Measurements from ENCODE around the gene MRPS21. TPM values are rescaled to one million over a fixed set of nuclear protein-coding genes. Genes with fewer than 3 reads are reported as not detected.

MRPS21 gene
- total RNA-seq (2014; rRNA removed; shearing (Covaris generic)): 77.0 and 92.7 TPM in 2 replicates

- DNase-seq (ENCODE audit: low read depth): peak; percentile 94
Measured at GRCh38 chr1:150293433-150294253, at the start of gene MRPS21. Gene MRPS21, plus strand, starts transcription at chr1:150293861. Its CDS starts 506 bp downstream, at chr1:150294367.

GRCh38 chr1:150249936-150250335 lies 43.7 kb upstream of the MRPS21 start:
- no peak for DNase-seq (ENCODE audit: low read depth)

DNA sequence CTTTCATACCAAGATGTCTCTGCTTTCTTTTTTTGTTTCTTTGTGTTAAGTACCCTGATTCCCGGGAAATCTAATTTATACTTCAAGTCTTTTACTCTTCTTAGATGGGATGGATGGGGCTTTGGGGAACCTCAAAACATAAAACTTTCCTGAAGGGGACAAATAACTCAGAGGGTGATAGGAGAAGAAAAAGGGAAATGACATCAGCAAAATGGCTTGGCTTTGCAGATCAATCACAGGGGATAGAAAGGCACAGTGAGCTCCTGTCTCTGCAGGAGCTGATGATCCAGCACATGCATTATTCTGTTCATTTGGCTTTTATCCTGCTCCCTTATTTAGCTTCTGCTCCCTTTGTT lies 37.5 kb upstream of the MRPS21 start:
- no peak for DNase-seq (ENCODE audit: low read depth)

DNA sequence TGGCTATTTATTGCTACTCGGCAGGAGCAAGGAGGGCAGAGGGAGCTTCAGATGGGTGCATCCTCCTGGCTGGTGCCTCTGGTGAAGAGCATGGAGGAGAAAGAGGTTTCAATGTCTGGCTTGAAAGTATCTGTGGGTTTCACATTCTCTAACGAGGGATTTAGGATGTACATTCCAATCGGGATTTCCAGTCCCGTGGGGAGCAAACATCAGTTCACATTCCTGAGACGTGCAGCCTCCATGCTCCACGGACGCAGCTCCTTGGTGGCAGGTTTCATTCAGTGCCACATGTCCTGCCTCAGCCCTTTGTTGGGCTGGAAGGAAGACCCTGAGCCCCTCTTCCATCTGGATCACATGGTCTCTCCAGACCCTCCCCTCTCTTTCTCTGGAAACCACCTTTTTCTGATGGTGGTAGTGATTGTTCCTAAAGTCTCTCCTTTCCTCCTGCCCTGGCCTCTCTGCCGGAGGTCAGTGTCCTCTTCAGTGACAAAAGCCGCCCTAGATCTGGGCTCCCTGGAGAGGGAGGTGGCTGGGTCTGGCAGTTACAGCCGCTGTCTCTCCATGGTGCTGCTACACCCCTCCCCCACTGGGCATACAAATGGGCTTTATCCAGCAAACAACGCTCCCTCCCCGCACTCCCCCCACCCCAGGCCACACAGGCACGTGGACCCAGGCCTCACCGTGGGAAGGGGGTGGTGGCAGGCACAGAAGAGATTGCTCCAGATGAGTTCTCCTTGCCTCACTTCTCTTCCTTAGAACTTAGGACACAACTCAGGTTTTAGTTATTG lies 36.9 kb upstream of the MRPS21 start:
- DNase-seq (ENCODE audit: low read depth): no peak

GRCh38 chr1:150257624-150258585 lies 35.8 kb upstream of the MRPS21 start, which contains the start of gene CA14:
Gene CA14, plus strand, starts transcription at chr1:150257774. Its CDS starts 355 bp downstream, at chr1:150258129.
- DNase-seq (ENCODE audit: low read depth): no peak

GRCh38 chr1:150259217-150259616 lies 34.4 kb upstream of the MRPS21 start:
- DNase-seq (ENCODE audit: low read depth): no peak

- peak; percentile 23 for DNase-seq (ENCODE audit: low read depth)
Measured at GRCh38 chr1:150259758-150260669, 33.6 kb upstream of the MRPS21 start.

GRCh38 chr1:150261367-150261766 lies 32.3 kb upstream of the MRPS21 start:
- DNase-seq (ENCODE audit: low read depth): no peak

DNA sequence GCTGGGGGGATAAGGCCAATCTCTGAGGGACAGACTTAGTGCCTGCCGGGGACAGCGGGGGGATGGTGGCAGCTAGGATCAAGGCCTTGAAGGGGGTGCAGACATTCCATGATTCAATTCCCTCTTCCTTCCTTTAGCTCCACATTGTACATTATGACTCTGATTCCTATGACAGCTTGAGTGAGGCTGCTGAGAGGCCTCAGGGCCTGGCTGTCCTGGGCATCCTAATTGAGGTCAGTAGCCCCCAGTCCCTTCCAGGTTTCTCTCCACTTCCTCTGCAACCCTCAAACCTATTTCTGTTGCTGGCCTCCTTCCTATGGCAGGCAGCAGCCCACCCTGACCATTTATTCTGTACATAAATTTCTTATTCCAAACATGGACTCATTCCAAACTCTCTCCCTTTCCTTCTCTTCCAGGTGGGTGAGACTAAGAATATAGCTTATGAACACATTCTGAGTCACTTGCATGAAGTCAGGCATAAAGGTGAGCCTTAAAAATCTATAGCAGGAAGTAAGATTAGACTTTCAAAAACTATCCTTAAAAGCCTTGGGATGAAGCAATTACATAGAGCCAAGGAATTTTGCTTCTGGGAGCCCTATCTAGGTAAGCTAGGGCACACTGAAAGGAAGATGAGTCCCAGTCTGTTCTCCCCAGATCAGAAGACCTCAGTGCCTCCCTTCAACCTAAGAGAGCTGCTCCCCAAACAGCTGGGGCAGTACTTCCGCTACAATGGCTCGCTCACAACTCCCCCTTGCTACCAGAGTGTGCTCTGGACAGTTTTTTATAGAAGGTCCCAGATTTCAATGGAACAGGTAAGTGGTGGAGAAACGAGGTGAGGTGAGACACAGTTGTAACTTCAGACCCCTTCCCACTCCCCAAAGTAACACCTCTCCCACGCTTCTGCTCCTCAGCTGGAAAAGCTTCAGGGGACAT lies 31.0 kb upstream of the MRPS21 start:
- DNase-seq (ENCODE audit: low read depth): no peak

DNA sequence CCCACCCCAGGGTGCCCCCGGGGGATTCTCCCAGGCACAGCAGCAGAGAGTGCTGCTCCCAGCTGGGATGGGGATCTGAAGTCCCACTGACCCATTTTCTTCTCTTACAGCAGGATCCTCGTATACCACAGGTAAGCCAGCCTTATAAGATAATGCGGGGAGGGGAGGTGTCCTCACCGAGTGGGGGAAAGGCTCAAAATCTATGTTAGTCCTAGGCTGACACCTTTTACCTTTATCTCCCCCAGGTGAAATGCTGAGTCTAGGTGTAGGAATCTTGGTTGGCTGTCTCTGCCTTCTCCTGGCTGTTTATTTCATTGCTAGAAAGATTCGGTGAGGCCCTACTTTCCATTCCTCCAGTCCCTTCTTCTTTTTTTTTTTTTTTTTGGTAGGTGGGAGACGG lies 30.1 kb upstream of the MRPS21 start:
- no peak for DNase-seq (ENCODE audit: low read depth)

DNA sequence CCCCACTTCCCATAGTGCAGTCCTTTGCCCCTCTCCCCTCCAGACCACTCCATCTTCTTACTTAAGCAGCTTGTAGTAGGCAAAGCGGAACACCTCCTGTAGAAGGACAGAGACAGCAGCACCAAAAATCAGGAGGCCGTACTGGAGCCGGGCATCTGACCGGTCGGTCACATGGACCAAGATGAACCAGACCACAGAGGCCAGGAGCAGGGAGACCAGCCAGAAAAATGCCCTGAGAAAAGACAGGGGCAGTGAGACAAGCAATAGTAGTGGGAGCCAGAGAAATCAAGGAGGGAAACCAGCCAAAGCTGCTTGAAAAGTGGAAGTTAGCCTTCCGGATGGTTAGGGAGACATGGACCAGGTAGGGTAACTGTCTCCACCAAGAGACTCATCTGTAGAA lies 25.8 kb upstream of the MRPS21 start:
- DNase-seq (ENCODE audit: low read depth): no peak

- peak; percentile 29 for DNase-seq (ENCODE audit: low read depth)
Measured at GRCh38 chr1:150268340-150268704, 25.3 kb upstream of the MRPS21 start.

- DNase-seq (ENCODE audit: low read depth): peak; percentile 98
Measured at GRCh38 chr1:150268705-150269403, 24.8 kb upstream of the MRPS21 start, which contains the start of gene APH1A. Gene APH1A, minus strand, starts transcription at chr1:150269016. Its CDS starts 206 bp downstream, at chr1:150268810.

GRCh38 chr1:150269451-150269850 lies 24.2 kb upstream of the MRPS21 start:
- DNase-seq (ENCODE audit: low read depth): no peak

DNA sequence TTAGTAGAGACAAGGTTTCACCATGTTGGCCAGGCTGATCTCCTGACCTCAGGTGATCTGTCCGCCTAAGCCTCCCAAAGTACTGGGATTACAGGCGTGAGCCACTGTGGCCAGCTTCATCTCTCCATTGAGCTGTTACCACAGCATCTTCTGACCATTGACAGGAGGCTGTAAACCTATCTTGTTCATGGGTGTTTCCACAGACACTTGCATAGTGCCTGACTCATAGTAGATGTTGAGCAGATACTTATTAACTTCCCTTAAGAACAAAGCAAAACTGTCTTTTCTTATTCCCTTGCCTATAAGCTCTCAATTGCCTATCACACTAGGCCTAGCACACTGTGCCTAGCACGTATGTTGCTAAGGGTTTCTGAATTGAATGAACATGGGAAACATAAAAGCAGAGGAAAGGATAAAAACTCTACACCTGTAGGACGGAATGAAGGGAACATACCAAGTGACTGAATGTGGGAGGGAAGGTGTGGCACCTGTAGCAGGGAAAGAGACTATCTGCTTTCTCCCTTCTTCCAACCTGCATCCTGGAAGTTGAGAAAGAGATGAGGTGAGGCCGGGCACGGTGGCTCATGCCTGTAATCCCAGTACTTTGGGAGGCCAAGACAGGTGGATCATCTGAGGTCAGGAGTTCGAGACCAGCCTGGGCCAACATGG lies 22.2 kb upstream of the MRPS21 start:
- no peak for DNase-seq (ENCODE audit: low read depth)

- DNase-seq (ENCODE audit: low read depth): no peak
Measured at GRCh38 chr1:150273311-150273710, 20.4 kb upstream of the MRPS21 start.

GRCh38 chr1:150280138-150280707 lies 13.4 kb upstream of the MRPS21 start:
- DNase-seq (ENCODE audit: low read depth): no peak

- peak; percentile 75 for DNase-seq (ENCODE audit: low read depth)
Measured at GRCh38 chr1:150281221-150281757, 12.4 kb upstream of the MRPS21 start.
